K562 (cell line): Measurements from ENCODE around the gene BCL10. TPM values are rescaled to one million over a fixed set of nuclear protein-coding genes. Genes with fewer than 3 reads are reported as not detected.
A peak's percentile ranks its signal among the peaks of the same experiment; 100 is the strongest.

Experiments used
- CHD7 ChIP-seq: fragments of 200-600 bp; sonication (generic); IDR thresholded peaks from one replicate; pipeline ENCODE4 v1.6.1; 2012; ENCODE audit warnings: mild to moderate bottlenecking, low read depth, low read length, inconsistent platforms
- ESRRA ChIP-seq: fragments of 450-650 bp; IDR thresholded peaks from 2 replicates; pipeline ENCODE4 v1.6.1; 2014; ENCODE audit warnings: low read depth, mild to moderate bottlenecking, moderate library complexity, borderline replicate concordance
- GATAD2B ChIP-seq: fragments of 450-650 bp; IDR thresholded peaks from 2 replicates; pipeline ENCODE4 v1.6.1; 2017; ENCODE audit warnings: mild to moderate bottlenecking, borderline replicate concordance
- HNRNPLL ChIP-seq: fragments of 200-400 bp; formaldehyde crosslinking; IDR thresholded peaks from 2 replicates; pipeline ENCODE4 v1.6.1; 2017; ENCODE audit warnings: low read length, low read depth, mild to moderate bottlenecking; ENCODE audit not compliant: poor library complexity, severe bottlenecking
- TCF7L2 ChIP-seq: fragments of 150-350 bp; IDR thresholded peaks from 2 replicates; pipeline ENCODE4 v1.6.1; 2016; ENCODE audit warnings: low read depth, mild to moderate bottlenecking, low read length, moderate library complexity
- TFAM ChIP-seq: fragments of 250-450 bp; sonication (Bioruptor Pico); conservative IDR thresholded peaks from 2 replicates; pipeline ENCODE4 v1.5.0; 2021; ENCODE audit warnings: mild to moderate bottlenecking, moderate library complexity
- polyA plus RNA-seq, 8 experiments: library from polyadenylated mRNA; depleted of rRNA in 4 of 8; stranded (reverse) in 5 of 8; unstranded in 3 of 8; fragments of >200 nt; fragmentation: Nextera tagmentation in 2 of 8; fragmentation: Illumina TruSeq in 1 of 8; extraction: Ambion mirVana in 2 of 8; extraction: Trizol in 1 of 8; gene quantifications; 2 replicates each; pipeline versions ENCODE4 v1.2.1 to v1.2.3, GENCODE V29; 2011 to 2014; ENCODE audit warnings: inconsistent platforms in 1 of 8, missing spikeins in 1 of 8
- total RNA-seq, 7 experiments: library from RNA; depleted of rRNA in 6 of 7; stranded (reverse); fragments of >200 nt in 6 of 7; fragmentation: Illumina TruSeq in 2 of 7; extraction: Trizol in 2 of 7; gene quantifications; 2 replicates each; pipeline versions ENCODE4 v1.2.1 to v1.2.3, GENCODE V29; 2011 to 2021; ENCODE audit warnings: low replicate concordance in 1 of 7

BCL10 gene
- total and polyA plus RNA-seq, 9 of the 15 experiments (the other 6 are each of a cell fraction or from before 2014, with no cell fraction given) = 8.0 to 19.4 (median 12.3) TPM

- TF ChIP-seq GATAD2B = no peak
- TF ChIP-seq TFAM (CRISPR knock-in tag) = no peak
- TF ChIP-seq TCF7L2 = no peak
- peak; percentile 3; the same call in 1 of the 2 replicates for TF ChIP-seq ESRRA
- no peak for TF ChIP-seq CHD7
- peak; percentile 45 for TF ChIP-seq HNRNPLL
Observed at GRCh38 chr1:85276215-85276977, at the start of gene BCL10 (continued).
